ENCODE measurements around the gene MPI. TPM values are rescaled to one million over a fixed set of nuclear protein-coding genes. Genes with fewer than 3 reads are reported as not detected.
A peak's percentile ranks its signal among the peaks of the same experiment; 100 is the strongest.
"Not testable (repeated sequence)": the region's sequence is repeated elsewhere in the genome, so short reads cannot be mapped to it uniquely, and the experiment has no call there.

MPI gene
- total RNA-seq, 1 donor from 2014 or later: 50.8 TPM

DNA sequence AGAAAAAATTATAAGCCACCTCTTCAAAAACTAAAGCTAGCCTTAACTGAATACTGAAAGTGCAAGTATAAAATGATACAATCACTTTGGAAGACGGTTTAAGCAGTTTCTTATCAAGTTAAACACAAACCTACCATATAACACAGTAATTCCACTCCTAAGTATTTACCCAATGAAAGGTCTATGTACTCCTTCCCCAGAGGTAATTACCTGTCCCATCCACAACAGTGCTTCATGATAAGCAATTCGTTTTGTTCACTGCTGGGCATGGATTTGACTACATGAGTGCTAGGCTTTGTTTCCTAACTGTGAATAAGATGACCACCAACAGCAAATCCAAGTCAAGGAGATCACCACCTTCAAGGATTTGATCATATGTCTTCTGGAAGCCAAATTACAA, 43.7 kb downstream of the MPI start:
- no peak for DNase-seq (ENCODE audit: low spot score)

DNA sequence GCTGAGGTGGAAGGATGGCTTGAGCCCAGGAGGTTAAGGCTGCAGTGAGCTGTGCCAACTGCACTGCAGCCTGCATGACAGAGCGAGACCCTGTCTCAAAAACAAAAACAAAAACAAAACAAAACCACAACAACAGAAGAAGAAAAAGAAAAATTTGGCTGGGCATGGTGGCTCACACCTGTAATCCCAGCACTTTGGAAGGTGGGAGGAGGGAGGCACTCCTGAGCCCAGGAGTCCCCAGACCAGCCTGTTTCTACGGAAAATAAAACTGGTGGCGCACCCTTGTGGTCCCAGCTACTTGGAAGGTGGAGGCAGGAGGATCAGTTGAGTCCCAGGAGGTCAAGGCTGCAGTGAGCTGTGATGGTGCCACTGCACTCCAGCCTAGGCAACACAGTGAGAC, 45.4 kb downstream of the MPI start:
- DNase-seq (ENCODE audit: low spot score): not testable (repeated sequence)

DNA sequence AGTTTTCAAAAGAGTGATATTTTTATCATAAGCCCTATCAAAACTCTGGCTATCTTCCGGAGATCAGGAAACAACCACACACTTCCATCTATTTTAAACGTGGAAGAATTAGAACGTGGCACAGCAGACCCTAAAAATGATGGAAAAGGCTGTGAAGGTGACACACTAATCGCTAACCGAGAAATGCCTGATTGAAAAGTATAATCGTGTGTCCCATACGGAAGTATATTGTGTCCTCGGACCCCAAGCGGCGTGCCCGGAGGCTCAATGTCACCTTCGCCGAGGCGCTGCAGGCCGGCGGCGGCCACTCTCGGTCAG, 47.4 kb downstream of the MPI start:
- no peak for DNase-seq (ENCODE audit: low spot score)

DNA sequence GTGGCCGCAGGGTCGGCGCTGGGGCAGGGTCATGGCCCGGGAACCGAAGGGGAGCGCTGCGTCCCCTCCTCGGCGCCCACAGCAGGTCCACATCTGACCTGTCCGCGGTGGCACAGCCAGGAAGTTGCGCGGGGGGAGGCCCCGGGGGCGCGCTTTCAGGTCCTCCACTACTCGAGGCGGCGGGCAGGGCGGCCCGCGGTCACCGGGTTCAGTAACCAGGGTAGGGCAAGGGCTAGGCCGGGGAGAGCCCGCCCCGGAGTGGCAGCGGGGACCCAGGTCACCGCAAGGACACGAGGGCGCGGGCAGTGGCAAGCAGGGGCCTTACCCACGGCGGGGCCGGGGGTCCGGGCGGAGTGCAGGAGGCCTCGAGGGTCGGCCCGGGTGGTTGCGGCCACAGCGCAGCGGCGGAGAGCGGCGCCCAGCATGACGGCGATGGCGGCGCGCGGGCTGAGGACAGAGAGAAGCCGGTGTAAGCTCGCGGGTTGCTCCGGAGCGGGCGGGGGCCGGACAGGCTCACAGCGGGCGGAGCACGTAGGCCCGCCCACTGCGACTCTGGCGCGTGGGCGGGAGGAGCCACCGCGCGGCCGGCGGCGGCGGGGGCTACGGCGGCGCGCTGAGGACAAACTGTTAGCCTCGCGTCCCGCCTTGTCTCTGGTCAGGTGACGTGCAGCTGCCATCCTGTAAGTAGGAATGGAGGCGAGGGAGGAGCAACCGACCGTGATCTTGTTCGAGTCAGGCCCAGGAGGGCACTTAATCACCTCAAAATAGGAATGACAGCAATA, 47.9 kb downstream of the MPI start, which contains the start of gene COX5A:
Gene COX5A (minus strand): TSS at position 484 of the 782 bp plus-strand sequence. CDS start 59 bp downstream, at position 425.
- DNase-seq (ENCODE audit: low spot score): peak; percentile 92

DNA sequence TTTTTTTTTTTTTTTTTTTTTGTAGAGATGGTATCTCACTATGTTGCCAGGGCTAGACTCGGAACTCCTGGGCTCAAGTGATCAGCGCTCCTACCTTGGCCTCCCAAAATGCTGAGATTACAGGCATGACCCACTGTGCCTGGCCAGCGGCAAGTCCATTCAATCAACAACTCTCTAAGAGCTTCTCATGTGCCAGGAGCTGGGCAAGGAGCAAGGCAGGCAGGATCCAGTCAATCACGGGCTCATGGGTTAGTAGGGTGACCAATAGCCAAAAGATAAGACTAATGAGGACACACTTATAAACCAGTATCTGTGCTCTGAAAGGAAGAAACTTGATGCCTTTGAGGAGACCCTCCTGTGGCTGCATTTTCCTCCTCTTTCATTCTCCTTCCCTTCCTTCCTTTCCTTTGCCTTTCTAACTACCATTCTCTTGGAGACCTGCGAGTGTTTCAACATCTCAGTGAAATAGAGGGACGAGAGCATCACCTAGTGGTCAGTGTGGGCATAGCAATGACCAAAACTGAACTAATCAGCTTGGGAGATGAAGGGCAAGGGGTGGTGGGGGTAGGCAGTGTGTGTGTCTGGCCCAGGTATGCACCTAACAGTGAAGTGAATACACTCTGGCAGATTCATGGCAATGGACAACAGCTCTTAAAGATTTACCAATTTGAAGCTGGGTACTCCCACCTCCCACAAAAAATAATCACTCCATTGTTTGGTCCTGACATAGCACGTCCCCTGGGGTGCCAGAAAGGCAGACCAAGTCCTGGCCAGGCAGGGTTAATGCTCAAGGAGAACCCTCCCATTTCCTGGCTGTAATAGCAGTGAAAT, 60.5 kb downstream of the MPI start:
- peak; percentile 86 for DNase-seq (ENCODE audit: low spot score)

DNA sequence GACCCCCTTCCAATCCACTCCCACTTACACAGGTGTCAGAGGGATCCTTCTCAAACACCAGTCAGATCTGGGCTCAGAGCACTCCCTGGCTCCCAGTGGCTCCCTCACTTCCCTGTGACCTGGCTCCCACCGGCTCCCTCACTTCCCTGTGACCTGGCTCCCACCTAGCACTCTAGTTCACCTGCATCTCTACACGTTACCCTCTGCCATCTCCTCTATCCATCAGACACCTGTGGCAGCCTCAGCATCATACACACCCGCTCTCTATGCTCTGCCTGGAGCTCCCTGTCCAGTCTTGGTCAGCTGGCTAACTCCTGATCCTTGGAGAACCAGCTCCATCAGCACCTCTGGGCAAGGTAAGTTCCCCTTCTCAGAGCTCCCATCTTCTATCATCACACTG, 61.2 kb downstream of the MPI start:
- DNase-seq (ENCODE audit: low spot score): no peak

Other genes starting within 250 kb of the MPI start
- 40.4 TPM for gene EDC3, start 194.0 kb upstream of the MPI start, total RNA-seq
- gene CYP1A1, start 164.5 kb upstream of the MPI start, total RNA-seq: not detected
- gene CYP1A2, start 141.2 kb upstream of the MPI start, total RNA-seq: not detected
- gene CSK, start 108.0 kb upstream of the MPI start, total RNA-seq: 61.6 TPM
- not detected for gene LMAN1L, start 77.2 kb upstream of the MPI start, total RNA-seq
- not detected for gene CPLX3, start 63.4 kb upstream of the MPI start, total RNA-seq
- 54.8 TPM for gene ULK3, start 46.9 kb upstream of the MPI start, total RNA-seq
- gene SCAMP2, start 16.7 kb upstream of the MPI start, total RNA-seq: 96.3 TPM
- 171 TPM for gene FAM219B, start 16.8 kb downstream of the MPI start, total RNA-seq
- gene COX5A, start 48.0 kb downstream of the MPI start, total RNA-seq: 172 TPM
- gene RPP25, start 66.7 kb downstream of the MPI start, total RNA-seq: 7.3 TPM
- gene SCAMP5, start 105.5 kb downstream of the MPI start, total RNA-seq: 21.0 TPM
- 23.4 TPM for gene PPCDC, start 133.5 kb downstream of the MPI start, total RNA-seq

Data from ureter (tissue), 1 donor.